Common myeloid progenitor, CD34-positive (primary cell): ENCODE measurements around the gene CDH8.

Experiments
- CTCF ChIA-PET: fragments of 350-600 bp; sonication (Branson Sonifier 250); formaldehyde crosslinking; loops from one replicate; lab custom pipeline; 2021; ENCODE audit warnings: antibody characterized with exemption; lab: Charles Lee
- POLR2A ChIA-PET: fragments of 350-600 bp; sonication (Branson Sonifier 250); formaldehyde crosslinking; loops from one replicate; lab custom pipeline; 2021; ENCODE audit warnings: antibody characterized with exemption; lab: Charles Lee
- DNase-seq, 3 donors: peaks; one replicate each; pipeline versions ENCODE4 v3.0.0 to v3.0.0-alpha.2; 2013
- H3K27ac ChIP-seq, 2 experiments: 1 replicate in 1 of 2; 2 replicates in 1 of 2; pipeline ENCODE4 v1.7.0; 2013; ENCODE audit warnings: inconsistent platforms in 2 of 2, low read length in 2 of 2, mild to moderate bottlenecking in 2 of 2, low read depth in 1 of 2, moderate library complexity in 1 of 2; ENCODE audit not compliant: severe bottlenecking in 2 of 2, insufficient read depth in 1 of 2, poor library complexity in 1 of 2
- H3K27me3 ChIP-seq, 5 experiments: replicated peaks in 2 of 5; 1 replicate in 3 of 5; 2 replicates in 2 of 5; pipeline versions ENCODE4 v1.6.1 to v1.7.0; 2013; ENCODE audit warnings: low read length in 4 of 5, mild to moderate bottlenecking in 2 of 5, moderate library complexity in 2 of 5, inconsistent platforms in 1 of 5; ENCODE audit not compliant: insufficient read depth in 5 of 5, control insufficient read depth in 4 of 5
- H3K36me3 ChIP-seq, 4 experiments: 1 replicate in 2 of 4; 2 replicates in 2 of 4; pipeline versions ENCODE4 v1.6.1 to v1.7.0; 2013; ENCODE audit warnings: low read length in 3 of 4, control low read depth in 1 of 4, mild to moderate bottlenecking in 1 of 4; ENCODE audit not compliant: control insufficient read depth in 4 of 4, insufficient read depth in 4 of 4
- H3K4me1 ChIP-seq, 4 experiments: 1 replicate in 3 of 4; 2 replicates in 1 of 4; pipeline versions ENCODE4 v1.6.1 to v1.7.1; 2013; ENCODE audit warnings: low read length in 3 of 4, mild to moderate bottlenecking in 3 of 4, control low read depth in 1 of 4, inconsistent platforms in 1 of 4, moderate library complexity in 1 of 4; ENCODE audit not compliant: control insufficient read depth in 4 of 4, insufficient read depth in 4 of 4; ENCODE audit errors: control extremely low read depth in 1 of 4
- H3K4me3 ChIP-seq, 7 experiments: 1 replicate in 4 of 7; 2 replicates in 3 of 7; pipeline versions ENCODE4 v1.5.1 to v1.7.0; 2013; ENCODE audit warnings: mild to moderate bottlenecking in 7 of 7, low read length in 6 of 7, moderate library complexity in 6 of 7, inconsistent platforms in 2 of 7, low read depth in 2 of 7, control low read depth in 1 of 7; ENCODE audit not compliant: insufficient read depth in 4 of 7, control insufficient read depth in 1 of 7; ENCODE audit errors: extremely low read depth in 1 of 7
- H3K9me3 ChIP-seq, 5 experiments: 1 replicate in 4 of 5; 2 replicates in 1 of 5; pipeline versions ENCODE4 v1.6.1 to v1.7.1; 2013; ENCODE audit warnings: low read length in 4 of 5, mild to moderate bottlenecking in 2 of 5, inconsistent platforms in 1 of 5, low read depth in 1 of 5, moderate library complexity in 1 of 5; ENCODE audit not compliant: control insufficient read depth in 4 of 5, insufficient read depth in 2 of 5; ENCODE audit errors: control extremely low read depth in 1 of 5
- WGBS: methylation state at CpG from one replicate; pipeline ENCODE4 v1.1.5; 2013; ENCODE audit not compliant: insufficient coverage; 5-methylcytosine and 5-hydroxymethylcytosine counted together

CDH8 gene

GRCh38 chr16:61892531-61892930 is 143.7 kb downstream of the CDH8 start:
- ChIA-PET CTCF (no interaction called here), POLR2A (no interaction called here)
- H3K27me3 ChIP-seq: no peaks in the 10 kb centered on the region
- H3K4me1 ChIP-seq: peaks cover 2 to 6% (median 4%) of the 10 kb centered on the region in 4 experiments
- no peaks in the 10 kb centered on the region for H3K36me3 ChIP-seq
- no peak overlapping the region for H3K4me3 ChIP-seq
- no peak for DNase-seq
- H3K27ac ChIP-seq: no peak overlapping the region
- no peaks in the 10 kb centered on the region for H3K9me3 ChIP-seq
- WGBS: no CpG with 5 or more reads among the region's 2 CpGs

GRCh38 chr16:61891460-61891859 is 144.8 kb downstream of the CDH8 start:
- no peaks in the 10 kb centered on the region for H3K27me3 ChIP-seq
- CTCF ChIA-PET: interaction anchor here (0.9 kb wide), 1 partner anchor 12 kb away, joined by 3 read pairs; no protein-coding TSS in a partner anchor
- peaks cover 2 to 6% (median 4%) of the 10 kb centered on the region in 4 experiments for H3K4me1 ChIP-seq
- no peak overlapping the region for H3K4me3 ChIP-seq
- POLR2A ChIA-PET: no interaction called here
- H3K27ac ChIP-seq: no peak overlapping the region
- no peaks in the 10 kb centered on the region for H3K9me3 ChIP-seq
- WGBS: 97% methylated on average over 3 of the region's 3 CpGs
- DNase-seq: no peak
- H3K36me3 ChIP-seq: no peaks in the 10 kb centered on the region

- no peak for DNase-seq
- Histone ChIP-seq H3K36me3 (no peaks in the 10 kb centered on the region), H3K4me1 (peaks cover 2 to 6% (median 4%) of the 10 kb centered on the region in 4 experiments), H3K4me3 (no peak overlapping the region), H3K27ac (no peak overlapping the region), H3K27me3 (no peaks in the 10 kb centered on the region), H3K9me3 (no peaks in the 10 kb centered on the region)
- WGBS: 100% methylated on average over 1 of the region's 2 CpGs
- CTCF ChIA-PET: no interaction called here
- POLR2A ChIA-PET: no interaction called here
These were observed 145.9 kb downstream of the CDH8 start for GRCh38 chr16:61890386-61890785.

- Histone ChIP-seq H3K9me3 (no peaks in the 10 kb centered on the region), H3K4me3 (no peak overlapping the region), H3K36me3 (no peaks in the 10 kb centered on the region), H3K27ac (no peak overlapping the region), H3K27me3 (no peaks in the 10 kb centered on the region), H3K4me1 (peaks cover 2 to 6% (median 4%) of the 10 kb centered on the region in 4 experiments)
- ChIA-PET POLR2A (no interaction called here), CTCF (no interaction called here)
- DNase-seq: peak; percentile 56 to 90 (median 83)
- WGBS: 0% methylated on average over 1 of the region's 4 CpGs
These were observed 148.3 kb downstream of the CDH8 start for GRCh38 chr16:61887903-61888302.

DNA sequence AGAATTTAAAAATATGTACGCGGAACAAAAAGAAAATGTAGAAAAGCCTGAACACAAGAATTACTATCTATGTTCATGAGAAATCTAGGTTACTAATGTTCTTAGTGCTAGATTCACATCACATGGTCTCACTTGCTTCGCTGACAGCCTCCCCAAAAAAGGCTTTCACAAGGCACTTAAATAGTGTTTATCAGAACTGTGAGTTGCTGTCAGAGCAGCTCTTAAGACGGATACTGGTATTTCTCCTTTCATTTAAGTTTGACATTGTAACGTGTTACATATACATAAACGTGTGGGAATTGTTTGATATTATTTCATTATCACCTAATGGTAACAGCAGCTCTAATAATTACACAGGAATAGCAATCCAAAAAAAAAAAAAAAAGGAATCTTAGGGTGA is 150.9 kb downstream of the CDH8 start:
- no peak for DNase-seq
- H3K9me3 ChIP-seq: peaks cover 0 to 3% (median 0%) of the 10 kb centered on the region in 5 experiments
- H3K4me3 ChIP-seq: no peak overlapping the region
- POLR2A ChIA-PET: no interaction called here
- H3K27me3 ChIP-seq: no peaks in the 10 kb centered on the region
- peaks cover 2 to 6% (median 4%) of the 10 kb centered on the region in 4 experiments for H3K4me1 ChIP-seq
- WGBS: no CpG with 5 or more reads among the region's 6 CpGs
- CTCF ChIA-PET: no interaction called here
- no peak overlapping the region for H3K27ac ChIP-seq
- H3K36me3 ChIP-seq: no peaks in the 10 kb centered on the region

GRCh38 chr16:61879306-61879705 is 156.9 kb downstream of the CDH8 start:
- WGBS: 95% methylated on average over 3 of the region's 3 CpGs
- no peak for DNase-seq
- Histone ChIP-seq H3K9me3 (peaks cover 0 to 3% (median 0%) of the 10 kb centered on the region in 5 experiments), H3K36me3 (no peaks in the 10 kb centered on the region), H3K4me3 (no peak overlapping the region), H3K27me3 (no peaks in the 10 kb centered on the region), H3K4me1 (no peaks in the 10 kb centered on the region), H3K27ac (no peak overlapping the region)
- ChIA-PET CTCF (no interaction called here), POLR2A (no interaction called here)

DNA sequence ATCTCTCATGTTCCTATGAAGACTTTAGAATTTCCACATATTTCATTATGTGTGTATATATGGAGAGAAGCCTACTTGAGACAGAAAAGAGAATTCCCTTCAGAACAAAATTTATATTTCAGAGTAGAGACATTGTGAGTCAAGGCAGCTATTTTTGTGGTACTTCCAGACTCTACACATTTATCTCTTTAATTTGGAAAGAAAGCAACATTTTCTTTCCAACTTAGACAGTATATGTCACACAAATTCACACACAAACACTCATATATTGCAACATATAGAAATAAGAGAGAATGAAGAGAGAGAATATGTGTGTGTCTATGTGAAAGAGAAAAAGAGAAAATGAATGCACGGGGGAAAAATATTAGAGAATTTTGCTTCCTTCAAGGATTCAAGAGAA is 158.8 kb downstream of the CDH8 start:
- peaks cover 0 to 3% (median 0%) of the 10 kb centered on the region in 5 experiments for H3K9me3 ChIP-seq
- no peak overlapping the region for H3K27ac ChIP-seq
- ChIA-PET CTCF (no interaction called here), POLR2A (no interaction called here)
- no CpG with 5 or more reads among the region's 1 CpG for WGBS
- no peaks in the 10 kb centered on the region for H3K27me3 ChIP-seq
- no peak overlapping the region for H3K4me3 ChIP-seq
- DNase-seq: no peak
- no peaks in the 10 kb centered on the region for H3K36me3 ChIP-seq
- H3K4me1 ChIP-seq: no peaks in the 10 kb centered on the region
